ENCODE measurements around the gene ARG2.

DNA sequence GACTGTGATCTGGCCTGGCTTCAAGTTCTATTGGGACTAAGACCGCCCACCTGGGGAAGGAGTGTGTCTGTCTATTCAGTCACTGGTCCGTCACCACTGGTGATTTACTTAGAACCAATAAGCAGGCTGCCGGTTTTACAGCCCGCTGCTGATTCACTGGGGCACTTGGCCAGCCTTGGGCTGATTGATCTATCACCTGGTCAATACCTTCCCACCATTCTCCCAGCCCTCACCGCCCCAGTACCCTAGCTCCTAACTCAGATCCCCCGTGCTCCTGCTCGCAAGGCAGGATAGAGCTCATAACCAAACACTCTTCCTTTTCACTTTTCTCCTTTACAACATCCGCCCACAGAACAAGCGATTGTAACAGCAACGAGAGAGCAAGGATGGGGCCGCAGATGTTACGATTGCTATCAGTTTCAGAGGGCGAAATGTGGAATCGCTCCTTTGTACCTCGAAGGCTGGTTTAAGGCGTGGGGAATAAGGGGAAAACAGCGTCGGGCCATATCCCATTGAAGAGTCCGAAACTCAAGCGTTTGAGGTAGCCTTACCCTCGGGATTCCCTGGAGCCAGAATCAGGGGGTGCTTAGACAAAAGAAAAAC lies 75.2 kb downstream of the ARG2 start:
- TF ChIP-seq, protein P1, sequence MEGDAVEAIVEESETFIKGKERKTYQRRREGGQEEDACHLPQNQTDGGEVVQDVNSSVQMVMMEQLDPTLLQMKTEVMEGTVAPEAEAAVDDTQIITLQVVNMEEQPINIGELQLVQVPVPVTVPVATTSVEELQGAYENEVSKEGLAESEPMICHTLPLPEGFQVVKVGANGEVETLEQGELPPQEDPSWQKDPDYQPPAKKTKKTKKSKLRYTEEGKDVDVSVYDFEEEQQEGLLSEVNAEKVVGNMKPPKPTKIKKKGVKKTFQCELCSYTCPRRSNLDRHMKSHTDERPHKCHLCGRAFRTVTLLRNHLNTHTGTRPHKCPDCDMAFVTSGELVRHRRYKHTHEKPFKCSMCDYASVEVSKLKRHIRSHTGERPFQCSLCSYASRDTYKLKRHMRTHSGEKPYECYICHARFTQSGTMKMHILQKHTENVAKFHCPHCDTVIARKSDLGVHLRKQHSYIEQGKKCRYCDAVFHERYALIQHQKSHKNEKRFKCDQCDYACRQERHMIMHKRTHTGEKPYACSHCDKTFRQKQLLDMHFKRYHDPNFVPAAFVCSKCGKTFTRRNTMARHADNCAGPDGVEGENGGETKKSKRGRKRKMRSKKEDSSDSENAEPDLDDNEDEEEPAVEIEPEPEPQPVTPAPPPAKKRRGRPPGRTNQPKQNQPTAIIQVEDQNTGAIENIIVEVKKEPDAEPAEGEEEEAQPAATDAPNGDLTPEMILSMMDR (IDR thresholded peaks at IDR 0.05; ENCODE audit: low read depth, low read length): no peak
- peak; percentile 49 for TF ChIP-seq POLR2A (IDR thresholded peaks at IDR 0.05; ENCODE audit: extremely low read depth, insufficient read length)
